ENCODE results near the gene ZNF195. TPM values are rescaled to one million over a fixed set of nuclear protein-coding genes. Genes with fewer than 3 reads are reported as not detected.

Gene ZNF195
- polyA plus RNA-seq, 1 of the 3 experiments (the other 2 are of a cell fraction): 13.2 TPM

- Histone ChIP-seq H3K27me3 (ENCODE audit: insufficient read depth) (peaks cover 6% of the 10 kb centered on the region; the same call in 1 of the 2 replicates), H3K36me3 (replicated peaks in 1 of 2; ENCODE audit: control insufficient read depth in 1 of 2, insufficient read depth in 2 of 2, low read length in 1 of 2) (peaks cover 8 to 11% of the 10 kb centered on the region in 2 experiments), H3K4me1 (ENCODE audit: control insufficient read depth in 1 of 2, insufficient read depth in 2 of 2, low read depth in 1 of 2, low read length in 1 of 2) (peaks cover 7 to 19% of the 10 kb centered on the region in 2 experiments; a peak in 2 of 4 replicates), H3K9ac (no peak overlapping the region), H3K79me2 (ENCODE audit: insufficient read depth) (peaks cover 22% of the 10 kb centered on the region), H3F3A (replicated peaks; ENCODE audit: insufficient read depth) (peaks cover 3% of the 10 kb centered on the region), H3K9me3 (no peaks in the 10 kb centered on the region), H3K9me2 (no peaks in the 10 kb centered on the region), H3K4me2 (no peak overlapping the region), H3K27ac (ENCODE audit: low read depth in 2 of 2, low read length in 1 of 2) (no peak overlapping the region), H4K20me1 (ENCODE audit: insufficient read depth) (no peaks in the 10 kb centered on the region; the same call in 1 of the 2 replicates), H2AFZ (ENCODE audit: low read depth) (no peak overlapping the region), H3K4me3 (ENCODE audit: low read depth in 2 of 2, low read length in 1 of 2) (no peak overlapping the region)
- WGBS (ENCODE audit: low lambda C conversion rate): 63% methylated on average over 5 of the region's 5 CpGs
- DNase-seq: no peak
- CTCF ChIA-PET: interaction anchor here (1.7 to 11.0 kb wide), 2 partner anchors 27 to 41 kb away, joined by 9 to 88 read pairs; no protein-coding TSS in a partner anchor
- no peak for TF ChIP-seq POLR2AphosphoS5 (IDR thresholded peaks at IDR 0.05; ENCODE audit: low read depth, low read length)
- no peak for TF ChIP-seq TEAD4 (IDR thresholded peaks at IDR 0.05; ENCODE audit: borderline replicate concordance, insufficient read depth)
- no peak for TF ChIP-seq SMC3 (IDR thresholded peaks at IDR 0.05; ENCODE audit: low read depth, low read length)
- TF ChIP-seq PBX3 (IDR thresholded peaks at IDR 0.05): no peak
- TF ChIP-seq TAF1 (IDR thresholded peaks at IDR 0.05; ENCODE audit: borderline replicate concordance, low read depth, low read length): no peak
- no peak for TF ChIP-seq FOSL2 (IDR thresholded peaks at IDR 0.05; ENCODE audit: borderline replicate concordance, low read depth)
- TF ChIP-seq USF1 (IDR thresholded peaks at IDR 0.05; ENCODE audit: borderline replicate concordance, low read depth): no peak
- TF ChIP-seq, protein P1, sequence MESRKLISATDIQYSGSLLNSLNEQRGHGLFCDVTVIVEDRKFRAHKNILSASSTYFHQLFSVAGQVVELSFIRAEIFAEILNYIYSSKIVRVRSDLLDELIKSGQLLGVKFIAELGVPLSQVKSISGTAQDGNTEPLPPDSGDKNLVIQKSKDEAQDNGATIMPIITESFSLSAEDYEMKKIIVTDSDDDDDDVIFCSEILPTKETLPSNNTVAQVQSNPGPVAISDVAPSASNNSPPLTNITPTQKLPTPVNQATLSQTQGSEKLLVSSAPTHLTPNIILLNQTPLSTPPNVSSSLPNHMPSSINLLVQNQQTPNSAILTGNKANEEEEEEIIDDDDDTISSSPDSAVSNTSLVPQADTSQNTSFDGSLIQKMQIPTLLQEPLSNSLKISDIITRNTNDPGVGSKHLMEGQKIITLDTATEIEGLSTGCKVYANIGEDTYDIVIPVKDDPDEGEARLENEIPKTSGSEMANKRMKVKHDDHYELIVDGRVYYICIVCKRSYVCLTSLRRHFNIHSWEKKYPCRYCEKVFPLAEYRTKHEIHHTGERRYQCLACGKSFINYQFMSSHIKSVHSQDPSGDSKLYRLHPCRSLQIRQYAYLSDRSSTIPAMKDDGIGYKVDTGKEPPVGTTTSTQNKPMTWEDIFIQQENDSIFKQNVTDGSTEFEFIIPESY (IDR thresholded peaks at IDR 0.05; ENCODE audit: borderline replicate concordance, low read depth): no peak
- no peak for TF ChIP-seq TCF12 (IDR thresholded peaks at IDR 0.05)
- no peak for TF ChIP-seq MXI1 (IDR thresholded peaks at IDR 0.05; ENCODE audit: low read depth, low read length)
- no peak for TF ChIP-seq EP300 (IDR thresholded peaks at IDR 0.05; ENCODE audit: borderline replicate concordance in 1 of 2, low read depth in 1 of 2, low read length in 1 of 2)
- POLR2A ChIA-PET: no interaction called here
Measured at GRCh38 chr11:3381794-3382193, 2.8 kb upstream of the ZNF195 start.

- ChIA-PET CTCF (interaction anchor here (1.0 to 11.0 kb wide), 2 partner anchors 28 to 40 kb away, joined by 4 to 88 read pairs (median 9); no protein-coding TSS in a partner anchor), POLR2A (no interaction called here)
- no peak overlapping the region for H3K27ac ChIP-seq (ENCODE audit: low read depth in 2 of 2, low read length in 1 of 2)
- H3F3A ChIP-seq (replicated peaks; ENCODE audit: insufficient read depth): peaks cover 3% of the 10 kb centered on the region
- no peaks in the 10 kb centered on the region for H3K9me3 ChIP-seq
- H3K4me3 ChIP-seq (ENCODE audit: low read depth in 2 of 2, low read length in 1 of 2): no peak overlapping the region
- peaks cover 14 to 28% of the 10 kb centered on the region in 2 experiments; a peak in 3 of 4 replicates for H3K4me1 ChIP-seq (ENCODE audit: control insufficient read depth in 1 of 2, insufficient read depth in 2 of 2, low read depth in 1 of 2, low read length in 1 of 2)
- H4K20me1 ChIP-seq (ENCODE audit: insufficient read depth): no peaks in the 10 kb centered on the region; the same call in 1 of the 2 replicates
- peaks cover 12 to 19% of the 10 kb centered on the region in 2 experiments for H3K36me3 ChIP-seq (replicated peaks in 1 of 2; ENCODE audit: control insufficient read depth in 1 of 2, insufficient read depth in 2 of 2, low read length in 1 of 2)
- H3K9me2 ChIP-seq: no peaks in the 10 kb centered on the region
- WGBS (ENCODE audit: low lambda C conversion rate): 73% methylated on average over 12 of the region's 12 CpGs
- no peak overlapping the region for H2AFZ ChIP-seq (ENCODE audit: low read depth)
- no peak for DNase-seq
- H3K4me2 ChIP-seq: no peak overlapping the region
- peaks cover 31% of the 10 kb centered on the region for H3K79me2 ChIP-seq (ENCODE audit: insufficient read depth)
- H3K9ac ChIP-seq: no peak overlapping the region
- H3K27me3 ChIP-seq (ENCODE audit: insufficient read depth): peaks cover 6% of the 10 kb centered on the region; the same call in 1 of the 2 replicates
- TF ChIP-seq NRF1 (IDR thresholded peaks at IDR 0.05; ENCODE audit: low read depth, low read length): no peak
- TF ChIP-seq, protein P2, sequence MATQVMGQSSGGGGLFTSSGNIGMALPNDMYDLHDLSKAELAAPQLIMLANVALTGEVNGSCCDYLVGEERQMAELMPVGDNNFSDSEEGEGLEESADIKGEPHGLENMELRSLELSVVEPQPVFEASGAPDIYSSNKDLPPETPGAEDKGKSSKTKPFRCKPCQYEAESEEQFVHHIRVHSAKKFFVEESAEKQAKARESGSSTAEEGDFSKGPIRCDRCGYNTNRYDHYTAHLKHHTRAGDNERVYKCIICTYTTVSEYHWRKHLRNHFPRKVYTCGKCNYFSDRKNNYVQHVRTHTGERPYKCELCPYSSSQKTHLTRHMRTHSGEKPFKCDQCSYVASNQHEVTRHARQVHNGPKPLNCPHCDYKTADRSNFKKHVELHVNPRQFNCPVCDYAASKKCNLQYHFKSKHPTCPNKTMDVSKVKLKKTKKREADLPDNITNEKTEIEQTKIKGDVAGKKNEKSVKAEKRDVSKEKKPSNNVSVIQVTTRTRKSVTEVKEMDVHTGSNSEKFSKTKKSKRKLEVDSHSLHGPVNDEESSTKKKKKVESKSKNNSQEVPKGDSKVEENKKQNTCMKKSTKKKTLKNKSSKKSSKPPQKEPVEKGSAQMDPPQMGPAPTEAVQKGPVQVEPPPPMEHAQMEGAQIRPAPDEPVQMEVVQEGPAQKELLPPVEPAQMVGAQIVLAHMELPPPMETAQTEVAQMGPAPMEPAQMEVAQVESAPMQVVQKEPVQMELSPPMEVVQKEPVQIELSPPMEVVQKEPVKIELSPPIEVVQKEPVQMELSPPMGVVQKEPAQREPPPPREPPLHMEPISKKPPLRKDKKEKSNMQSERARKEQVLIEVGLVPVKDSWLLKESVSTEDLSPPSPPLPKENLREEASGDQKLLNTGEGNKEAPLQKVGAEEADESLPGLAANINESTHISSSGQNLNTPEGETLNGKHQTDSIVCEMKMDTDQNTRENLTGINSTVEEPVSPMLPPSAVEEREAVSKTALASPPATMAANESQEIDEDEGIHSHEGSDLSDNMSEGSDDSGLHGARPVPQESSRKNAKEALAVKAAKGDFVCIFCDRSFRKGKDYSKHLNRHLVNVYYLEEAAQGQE (IDR thresholded peaks at IDR 0.05; ENCODE audit: low read depth, low read length): no peak
- TF ChIP-seq RAD21 (IDR thresholded peaks at IDR 0.05; ENCODE audit: low read length): no peak
- no peak for TF ChIP-seq ELF1 (IDR thresholded peaks at IDR 0.05)
- TF ChIP-seq, protein P3, sequence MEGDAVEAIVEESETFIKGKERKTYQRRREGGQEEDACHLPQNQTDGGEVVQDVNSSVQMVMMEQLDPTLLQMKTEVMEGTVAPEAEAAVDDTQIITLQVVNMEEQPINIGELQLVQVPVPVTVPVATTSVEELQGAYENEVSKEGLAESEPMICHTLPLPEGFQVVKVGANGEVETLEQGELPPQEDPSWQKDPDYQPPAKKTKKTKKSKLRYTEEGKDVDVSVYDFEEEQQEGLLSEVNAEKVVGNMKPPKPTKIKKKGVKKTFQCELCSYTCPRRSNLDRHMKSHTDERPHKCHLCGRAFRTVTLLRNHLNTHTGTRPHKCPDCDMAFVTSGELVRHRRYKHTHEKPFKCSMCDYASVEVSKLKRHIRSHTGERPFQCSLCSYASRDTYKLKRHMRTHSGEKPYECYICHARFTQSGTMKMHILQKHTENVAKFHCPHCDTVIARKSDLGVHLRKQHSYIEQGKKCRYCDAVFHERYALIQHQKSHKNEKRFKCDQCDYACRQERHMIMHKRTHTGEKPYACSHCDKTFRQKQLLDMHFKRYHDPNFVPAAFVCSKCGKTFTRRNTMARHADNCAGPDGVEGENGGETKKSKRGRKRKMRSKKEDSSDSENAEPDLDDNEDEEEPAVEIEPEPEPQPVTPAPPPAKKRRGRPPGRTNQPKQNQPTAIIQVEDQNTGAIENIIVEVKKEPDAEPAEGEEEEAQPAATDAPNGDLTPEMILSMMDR (IDR thresholded peaks at IDR 0.05): no peak
- no peak for TF ChIP-seq POLR2AphosphoS5 (IDR thresholded peaks at IDR 0.05; ENCODE audit: low read depth, low read length)
- no peak for TF ChIP-seq FOXM1 (IDR thresholded peaks at IDR 0.05; ENCODE audit: low read depth)
Measured at GRCh38 chr11:3380706-3381545, 2.0 kb upstream of the ZNF195 start.

Data from SK-N-SH (cell line).